Ovary (tissue), 3 donors: ENCODE measurements around the gene PLIN4.

Source experiments
- CTCF ChIP-seq, 3 donors: fragments of 450-650 bp in 2 of 3; fragments of 200-600 bp in 1 of 3; IDR thresholded peaks; one replicate each; pipeline versions ENCODE4 v1.5.1 to v1.8.0; 2016 to 2022; ENCODE audit warnings: antibody characterized with exemption in 3 of 3, mild to moderate bottlenecking in 1 of 3
- EP300 ChIP-seq: sonication (generic); formaldehyde crosslinking; IDR thresholded peaks from one replicate; pipeline ENCODE4 v1.6.1; 2017; ENCODE audit warnings: antibody characterized with exemption
- POLR2A ChIP-seq: fragments of 450-650 bp; IDR thresholded peaks from one replicate; pipeline ENCODE4 v1.6.1; 2017; ENCODE audit warnings: antibody characterized with exemption, mild to moderate bottlenecking, moderate library complexity
- donor health status: DM: no; HTN: no; CAD: no.

- TF ChIP-seq CTCF (IDR thresholded peaks at IDR 0.05) (no peak), POLR2A (no peak), EP300 (no peak)
These were observed 5.0 kb downstream of the PLIN4 start for GRCh38 chr19:4513248-4513647.
